Measurements from ENCODE around the gene PSKH1. TPM values are rescaled to one million over a fixed set of nuclear protein-coding genes. Genes with fewer than 3 reads are reported as not detected.
"Not testable (repeated sequence)": the region's sequence is repeated elsewhere in the genome, so short reads cannot be mapped to it uniquely, and the experiment has no call there.

The PSKH1 gene
- total and polyA plus RNA-seq, 9 of the 15 experiments (the other 6 are each of a cell fraction or from before 2014, with no cell fraction given), result 0.96 to 20.9 (median 9.4) TPM

DNA sequence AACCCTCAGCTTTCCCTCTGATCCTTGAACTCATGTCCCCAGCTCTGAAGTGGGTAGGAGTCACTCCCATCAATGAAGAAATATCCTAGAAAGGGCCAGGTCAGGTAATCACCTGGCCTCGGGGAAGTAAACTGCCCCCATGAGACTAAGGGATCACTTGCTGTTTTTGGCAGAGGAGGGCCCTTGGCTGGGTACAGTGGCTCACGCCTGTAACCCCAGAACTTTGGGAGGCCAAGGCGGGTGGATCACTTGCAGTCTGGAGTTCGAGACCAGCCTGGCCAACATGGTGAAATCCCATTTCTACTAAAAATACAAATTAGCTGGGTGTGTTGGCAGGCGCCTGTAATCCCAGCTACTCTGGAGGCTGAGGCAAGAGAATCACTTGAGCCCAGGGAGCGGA is 29.0 kb upstream of the PSKH1 start:
- ChIA-PET POLR2A (interaction anchor here (0.6 to 1.3 kb wide), 4 partner anchors 10 to 229 kb away, joined by 3 to 4 read pairs (median 4); no protein-coding TSS in a partner anchor), CTCF (ENCODE audit: low intra/inter-chr PET ratio) (interaction anchor here (1.7 kb wide), 1 partner anchor 47 kb away, joined by 13 read pairs; no protein-coding TSS in a partner anchor)
- intact Hi-C loops (cut with micrococcal nuclease); H3K9me3 ChIP-seq (replicated peaks; ENCODE audit: control insufficient read depth, insufficient read depth, low read depth, low read length); ATAC-seq; DNase-seq (ENCODE audit: extremely low read depth in 1 of 4, low spot score in 3 of 4); FAIRE-seq; in situ Hi-C loops (cut with MboI); H3K4me3 ChIP-seq; H2AFZ ChIP-seq (ENCODE audit: low read depth, low read length); H3K4me2 ChIP-seq (ENCODE audit: insufficient read depth, low read length); H3K27me3 ChIP-seq (ENCODE audit: control insufficient read depth in 2 of 2, insufficient read depth in 2 of 2, low read length in 2 of 2); H3K9me1 ChIP-seq (ENCODE audit: control insufficient read depth, insufficient read depth, low read length); BruUV-seq (replicated peaks); H3K27ac ChIP-seq (ENCODE audit: extremely low read depth, low read depth, low read length): not testable (repeated sequence)
- Histone ChIP-seq H3K4me1 (replicated peaks in 1 of 2; ENCODE audit: control insufficient read depth in 2 of 2, insufficient read depth in 2 of 2, low read length in 2 of 2) (peaks cover 10 to 11% of the 10 kb centered on the region in 2 experiments; a peak in 4 of 5 replicates), H3K36me3 (ENCODE audit: control insufficient read depth, insufficient read depth, low read length) (peaks cover 80% of the 10 kb centered on the region; the same call in 2 of the 3 replicates), H4K20me1 (replicated peaks; ENCODE audit: control insufficient read depth, insufficient read depth, low read length) (peaks cover 27% of the 10 kb centered on the region), H3K9ac (ENCODE audit: insufficient read depth in 1 of 2, low read depth in 2 of 2, low read length in 2 of 2) (peak overlapping the region in 1 of 2 experiments; percentile 31; a peak in 1 of 4 replicates), H3K79me2 (ENCODE audit: control insufficient read depth, insufficient read depth, low read length) (peaks cover 58% of the 10 kb centered on the region)
- WGBS (ENCODE audit: insufficient coverage, low coverage, missing lambda C conversion rate), result 89% methylated on average over 5 of the region's 6 CpGs

DNA sequence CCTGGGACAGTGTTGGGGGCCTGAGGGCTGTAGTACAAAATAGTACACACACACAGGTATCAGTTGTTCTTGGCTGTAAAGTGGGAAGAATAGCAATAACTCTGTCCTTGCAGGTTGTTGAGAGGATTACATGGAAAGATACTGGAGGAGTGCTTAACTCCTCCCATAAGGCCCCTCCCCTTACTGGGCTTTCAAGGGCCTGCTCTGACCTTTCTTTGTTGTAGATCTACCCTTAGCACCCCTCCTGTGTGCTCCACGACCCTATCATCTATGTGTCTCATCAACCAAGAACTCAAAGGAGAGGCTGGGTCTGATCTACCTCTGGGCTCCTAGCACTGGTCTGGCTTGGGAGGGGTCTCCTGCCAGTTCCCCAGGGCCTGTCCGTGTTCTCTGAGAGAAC is 28.5 kb upstream of the PSKH1 start:
- intact Hi-C loops (cut with micrococcal nuclease), result no loop called here
- POLR2A ChIA-PET, result interaction anchor here (0.7 kb wide), 1 partner anchor 12 kb away, joined by 3 read pairs; no protein-coding TSS in a partner anchor
- no TSS peak for BruUV-seq (replicated peaks)
- TF ChIP-seq SIX5 (IDR thresholded peaks at IDR 0.05; ENCODE audit: borderline replicate concordance in 1 of 2, insufficient read depth in 1 of 2, low read depth in 1 of 2, low read length in 2 of 2) (no peak), PTBP1 (IDR thresholded peaks at IDR 0.05; ENCODE audit: low read depth, low read length) (no peak), ESRRA (IDR thresholded peaks at IDR 0.05; ENCODE audit: borderline replicate concordance, low read depth) (no peak), MEIS2 (IDR thresholded peaks at IDR 0.05; ENCODE audit: partially characterized antibody) (no peak), PCBP2 (IDR thresholded peaks at IDR 0.05; ENCODE audit: low read depth, low read length, poor library complexity, severe bottlenecking) (no peak), TFAM (CRISPR knock-in tag; conservative IDR thresholded peaks at IDR 0.05) (no peak), UBTF (IDR thresholded peaks at IDR 0.05; ENCODE audit: borderline replicate concordance in 1 of 2, low read depth in 2 of 2, low read length in 2 of 2) (no peak), SRSF1 (IDR thresholded peaks at IDR 0.05; ENCODE audit: low read depth, low read length) (no peak), ZFP30 (CRISPR knock-in tag; IDR thresholded peaks at IDR 0.05; ENCODE audit: borderline replicate concordance) (no peak), CBFA2T2 (conservative IDR thresholded peaks at IDR 0.05) (no peak), SMARCA5 (IDR thresholded peaks at IDR 0.05) (no peak), U2AF1 (optimal IDR thresholded peaks at IDR 0.05; ENCODE audit: low read depth, low read length) (no peak), CHD2 (IDR thresholded peaks at IDR 0.05; ENCODE audit: low read depth, low read length) (no peak), TAF9B (IDR thresholded peaks at IDR 0.05; ENCODE audit: partially characterized antibody) (no peak)

More for the DNA sequence above, 28.5 kb upstream of the PSKH1 start:
- Histone ChIP-seq H3K9me1 (ENCODE audit: control insufficient read depth, insufficient read depth, low read length) (no peaks in the 10 kb centered on the region), H3K4me1 (replicated peaks in 1 of 2; ENCODE audit: control insufficient read depth in 2 of 2, insufficient read depth in 2 of 2, low read length in 2 of 2) (peaks cover 10 to 11% of the 10 kb centered on the region in 2 experiments; a peak in 4 of 5 replicates), H3K9me3 (replicated peaks; ENCODE audit: control insufficient read depth, insufficient read depth, low read depth, low read length) (no peaks in the 10 kb centered on the region), H3K4me2 (ENCODE audit: insufficient read depth, low read length) (no peak overlapping the region), H2AFZ (ENCODE audit: low read depth, low read length) (no peak overlapping the region), H3K79me2 (ENCODE audit: control insufficient read depth, insufficient read depth, low read length) (peaks cover 53% of the 10 kb centered on the region), H3K4me3 (no peak overlapping the region), H3K27ac (ENCODE audit: extremely low read depth, low read depth, low read length) (no peak overlapping the region), H3K27me3 (ENCODE audit: control insufficient read depth in 2 of 2, insufficient read depth in 2 of 2, low read length in 2 of 2) (no peaks in the 10 kb centered on the region), H3K9ac (ENCODE audit: insufficient read depth in 1 of 2, low read depth in 2 of 2, low read length in 2 of 2) (no peak overlapping the region), H3K36me3 (ENCODE audit: control insufficient read depth, insufficient read depth, low read length) (peaks cover 84% of the 10 kb centered on the region; the same call in 2 of the 3 replicates), H4K20me1 (replicated peaks; ENCODE audit: control insufficient read depth, insufficient read depth, low read length) (peaks cover 27% of the 10 kb centered on the region)
- no peak for DNase-seq (ENCODE audit: extremely low read depth in 1 of 4, low spot score in 3 of 4)
- no peak for FAIRE-seq
- 60% methylated on average over 2 of the region's 2 CpGs for WGBS (ENCODE audit: insufficient coverage, low coverage, missing lambda C conversion rate)
- peak; percentile 59; the same call in 2 of the 3 replicates for ATAC-seq
- in situ Hi-C loops (cut with MboI), result no loop called here
- CTCF ChIA-PET (ENCODE audit: low intra/inter-chr PET ratio), result interaction anchor here (0.6 to 1.7 kb wide), 3 partner anchors 23 to 192 kb away, joined by 3 to 13 read pairs (median 4); no protein-coding TSS in a partner anchor
